Skeletal muscle tissue (tissue), 4 donors: ENCODE data around the gene ATP2B3. TPM values are rescaled to one million over a fixed set of nuclear protein-coding genes. Genes with fewer than 3 reads are reported as not detected.

Experiments
- H3K27ac ChIP-seq: one replicate; pipeline ENCODE4 v1.7.0; 2013; ENCODE audit warnings: mild to moderate bottlenecking, low read depth, low read length, inconsistent platforms
- H3K27me3 ChIP-seq, 3 donors: one replicate each; pipeline ENCODE4 v1.7.0; 2013; ENCODE audit warnings: low read length in 3 of 3; ENCODE audit not compliant: control insufficient read depth in 3 of 3, insufficient read depth in 3 of 3
- H3K36me3 ChIP-seq, 3 donors: one replicate each; pipeline ENCODE4 v1.7.0; 2013; ENCODE audit warnings: low read length in 3 of 3; ENCODE audit not compliant: control insufficient read depth in 3 of 3, insufficient read depth in 3 of 3
- H3K4me1 ChIP-seq, 3 donors: one replicate each; pipeline ENCODE4 v1.7.0; 2013; ENCODE audit warnings: low read length in 3 of 3, mild to moderate bottlenecking in 3 of 3; ENCODE audit not compliant: control insufficient read depth in 3 of 3, insufficient read depth in 3 of 3
- H3K4me3 ChIP-seq, 3 donors: one replicate each; pipeline ENCODE4 v1.7.0; 2013; ENCODE audit warnings: low read length in 3 of 3
- H3K9ac ChIP-seq, 3 donors: one replicate each; pipeline ENCODE4 v1.7.0; 2013; ENCODE audit warnings: low read length in 3 of 3, mild to moderate bottlenecking in 3 of 3, moderate library complexity in 2 of 3, low read depth in 1 of 3
- H3K9me3 ChIP-seq, 3 donors: one replicate each; pipeline ENCODE4 v1.7.0; 2013; ENCODE audit warnings: low read length in 3 of 3; ENCODE audit not compliant: control insufficient read depth in 3 of 3
- total RNA-seq: library from RNA; depleted of rRNA; stranded (reverse); fragments of >200 nt; gene quantifications from one replicate; pipeline ENCODE4 v1.2.3, GENCODE V29; 2014
- donor health status: Osteomylitis.

The ATP2B3 gene
- total RNA-seq, 1 donor from 2014 or later, result 0.52 TPM

DNA sequence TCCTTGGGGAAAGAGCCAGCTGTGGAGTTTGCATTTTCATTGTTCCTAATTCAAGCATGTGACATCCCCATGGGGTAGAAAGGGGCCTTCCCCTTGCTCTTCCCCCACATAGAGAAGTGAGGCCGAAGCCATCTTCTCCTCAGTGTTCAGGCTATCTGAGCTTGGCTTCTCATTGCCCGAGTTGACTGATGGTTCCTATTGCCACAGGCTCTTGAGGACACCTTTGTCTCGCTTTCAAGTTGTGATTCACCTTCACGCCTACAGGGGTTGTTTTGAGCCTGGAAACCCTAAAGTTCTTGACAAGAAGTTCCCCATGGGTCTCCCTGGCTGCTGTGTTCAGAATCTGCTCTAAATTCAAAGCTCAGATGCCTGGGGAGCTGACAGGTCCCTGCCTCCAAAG lies 56.5 kb downstream of the ATP2B3 start:
- Histone ChIP-seq H3K27me3 (peaks cover 0 to 9% (median 0%) of the 10 kb centered on the region in 3 donors), H3K9ac (no peak overlapping the region), H3K27ac (no peak overlapping the region), H3K36me3 (no peaks in the 10 kb centered on the region), H3K4me3 (no peak overlapping the region), H3K9me3 (no peaks in the 10 kb centered on the region), H3K4me1 (no peaks in the 10 kb centered on the region)

DNA sequence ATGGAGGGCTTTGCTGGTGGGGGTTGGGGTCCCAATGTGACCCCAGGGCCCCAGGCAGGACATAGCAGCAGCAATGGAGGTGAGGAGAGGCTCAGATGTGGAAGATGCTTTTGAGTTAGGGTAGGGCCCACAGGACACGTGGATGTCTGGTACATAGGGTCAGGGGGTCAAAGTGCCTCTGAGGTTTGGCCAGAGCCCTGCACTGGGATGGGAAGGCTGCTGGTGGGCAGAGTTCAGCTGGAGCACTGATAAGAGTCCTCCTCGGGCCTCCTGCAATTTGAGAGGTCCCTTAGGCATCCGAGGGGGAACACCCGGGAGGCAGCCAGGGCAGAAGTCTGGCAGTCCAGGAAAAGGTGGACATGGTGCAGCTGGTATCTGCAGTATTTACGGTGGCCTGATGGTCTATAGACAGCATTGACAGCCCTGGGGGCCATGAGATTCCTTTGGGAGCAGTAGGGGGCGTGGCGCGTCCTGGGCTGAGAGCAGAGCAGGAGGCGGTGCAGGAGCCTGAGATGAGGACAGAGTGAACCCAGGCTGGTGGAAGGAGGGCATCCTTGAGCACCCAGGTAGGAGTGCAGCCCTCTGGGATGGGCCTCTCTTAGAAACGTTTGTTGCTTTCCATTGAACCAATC lies 58.9 kb downstream of the ATP2B3 start:
- Histone ChIP-seq H3K27ac (no peak overlapping the region), H3K4me1 (no peaks in the 10 kb centered on the region), H3K27me3 (peaks cover 0 to 11% (median 0%) of the 10 kb centered on the region in 3 donors), H3K9me3 (no peaks in the 10 kb centered on the region), H3K36me3 (no peaks in the 10 kb centered on the region), H3K4me3 (no peak overlapping the region), H3K9ac (no peak overlapping the region)

DNA sequence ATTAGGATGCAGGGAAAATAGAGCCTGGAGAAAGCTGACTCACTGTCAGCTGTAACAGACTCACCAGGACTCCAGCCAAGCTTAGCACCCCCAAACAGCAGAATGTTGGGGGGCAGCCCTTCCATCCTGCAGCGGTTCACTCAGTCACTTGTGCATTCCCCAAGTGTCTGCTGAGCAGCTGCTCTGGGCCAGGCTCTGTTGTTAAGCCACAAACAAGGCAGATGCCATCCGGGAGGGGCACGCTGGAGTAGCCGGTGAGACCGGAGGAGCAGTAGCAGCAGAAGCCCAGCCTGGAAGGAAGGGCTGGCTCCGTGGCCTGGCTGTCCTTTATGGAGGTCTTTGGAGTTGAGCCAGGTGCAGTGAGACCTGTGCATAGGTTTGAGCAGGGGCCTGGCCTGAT lies 59.5 kb downstream of the ATP2B3 start:
- Histone ChIP-seq H3K27ac (no peak overlapping the region), H3K9ac (no peak overlapping the region), H3K36me3 (no peaks in the 10 kb centered on the region), H3K4me3 (no peak overlapping the region), H3K27me3 (peaks cover 0 to 11% (median 0%) of the 10 kb centered on the region in 3 donors), H3K9me3 (no peaks in the 10 kb centered on the region), H3K4me1 (no peaks in the 10 kb centered on the region)

DNA sequence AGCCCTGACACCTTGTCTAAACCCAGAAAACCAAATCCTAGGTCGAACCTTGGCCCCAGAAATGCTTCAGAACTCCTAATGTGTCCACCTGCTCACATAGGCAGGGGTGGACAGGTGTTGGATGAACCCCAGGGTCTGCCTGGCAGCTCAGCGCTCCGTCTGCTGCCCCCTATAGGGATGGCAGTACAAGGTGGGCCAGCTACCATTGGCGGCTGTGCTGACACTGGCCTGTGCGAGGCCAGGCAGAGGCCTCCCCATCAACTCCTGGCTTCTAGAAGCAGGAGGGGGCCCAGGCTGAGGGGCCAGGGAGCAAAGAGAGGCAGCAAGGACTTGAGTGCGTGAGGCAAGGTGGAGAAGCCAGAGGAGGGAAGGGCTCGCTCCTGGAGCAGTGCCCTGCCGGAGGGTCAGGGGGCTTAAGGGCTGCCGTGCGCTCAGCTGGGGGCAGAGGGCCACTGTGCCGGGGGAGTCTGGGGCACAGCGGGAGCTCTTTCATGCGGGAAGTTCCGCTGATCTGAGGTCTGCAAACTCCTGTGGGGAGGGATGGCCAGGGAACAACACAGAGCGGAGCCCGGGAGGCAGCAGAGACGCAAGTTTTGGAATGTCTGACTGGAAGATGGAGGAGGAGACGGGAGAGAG lies 60.9 kb downstream of the ATP2B3 start:
- Histone ChIP-seq H3K9ac (no peak overlapping the region), H3K27me3 (peaks cover 0 to 11% (median 0%) of the 10 kb centered on the region in 3 donors), H3K36me3 (no peaks in the 10 kb centered on the region), H3K9me3 (no peaks in the 10 kb centered on the region), H3K27ac (no peak overlapping the region), H3K4me3 (no peak overlapping the region), H3K4me1 (no peaks in the 10 kb centered on the region)

DNA sequence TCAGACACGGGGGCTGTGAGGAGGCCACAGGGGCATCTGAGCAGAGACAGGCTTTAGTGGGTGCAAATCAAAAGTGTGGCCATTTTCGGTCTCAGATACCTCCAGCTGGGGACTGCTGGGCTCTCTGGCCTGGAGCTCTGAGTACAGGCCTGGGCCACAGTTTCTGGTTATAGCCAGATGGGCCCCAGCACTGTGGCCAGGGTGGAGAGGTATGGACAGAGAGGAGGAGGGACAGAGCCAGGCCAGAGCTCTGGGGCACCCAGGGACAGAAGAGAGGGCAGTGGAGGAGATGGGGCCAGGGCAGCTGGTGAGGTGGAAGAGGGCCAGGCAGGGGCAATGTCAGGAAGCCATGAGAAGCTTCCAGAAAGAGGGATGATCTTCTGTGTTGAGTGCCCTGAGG lies 61.4 kb downstream of the ATP2B3 start:
- Histone ChIP-seq H3K4me1 (no peaks in the 10 kb centered on the region), H3K9ac (no peak overlapping the region), H3K9me3 (no peaks in the 10 kb centered on the region), H3K27ac (no peak overlapping the region), H3K27me3 (peaks cover 0 to 8% (median 0%) of the 10 kb centered on the region in 3 donors), H3K36me3 (no peaks in the 10 kb centered on the region), H3K4me3 (no peak overlapping the region)

DNA sequence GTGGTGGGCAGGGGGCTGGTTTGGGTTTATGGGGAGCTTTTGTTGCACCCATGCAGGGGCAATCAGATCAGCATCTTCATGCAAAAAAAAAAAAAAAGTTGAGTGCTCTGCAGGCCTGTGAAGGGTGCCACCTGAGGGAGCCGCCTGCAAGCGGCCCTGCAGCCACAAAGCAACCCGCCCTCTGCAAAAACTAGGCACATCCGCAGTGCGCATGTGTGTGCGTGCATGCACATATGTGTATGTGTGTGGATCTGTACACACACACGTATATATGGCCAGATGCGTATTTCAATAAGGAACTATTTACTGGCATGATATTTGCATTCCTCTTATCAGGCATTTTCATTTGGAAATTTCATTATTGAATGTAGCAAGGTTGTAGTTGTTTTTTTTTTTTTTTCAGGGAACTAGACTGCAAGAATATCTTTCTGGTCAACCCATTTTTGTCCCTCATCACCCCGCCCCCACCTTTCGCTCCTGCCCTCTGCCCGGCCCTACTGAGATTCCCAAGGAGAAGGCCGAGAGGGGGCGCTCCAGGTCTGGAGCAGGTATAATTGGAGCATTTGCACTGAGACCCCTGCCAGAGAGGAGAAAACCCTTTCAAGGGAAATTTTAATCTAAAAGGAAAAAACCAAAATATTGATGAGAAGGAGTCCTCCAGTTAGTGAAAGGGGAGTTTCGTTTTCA lies 63.4 kb downstream of the ATP2B3 start:
- Histone ChIP-seq H3K4me1 (no peaks in the 10 kb centered on the region), H3K4me3 (no peak overlapping the region), H3K9me3 (no peaks in the 10 kb centered on the region), H3K27me3 (peaks cover 0 to 5% (median 0%) of the 10 kb centered on the region in 3 donors), H3K27ac (no peak overlapping the region), H3K9ac (no peak overlapping the region), H3K36me3 (no peaks in the 10 kb centered on the region)

DNA sequence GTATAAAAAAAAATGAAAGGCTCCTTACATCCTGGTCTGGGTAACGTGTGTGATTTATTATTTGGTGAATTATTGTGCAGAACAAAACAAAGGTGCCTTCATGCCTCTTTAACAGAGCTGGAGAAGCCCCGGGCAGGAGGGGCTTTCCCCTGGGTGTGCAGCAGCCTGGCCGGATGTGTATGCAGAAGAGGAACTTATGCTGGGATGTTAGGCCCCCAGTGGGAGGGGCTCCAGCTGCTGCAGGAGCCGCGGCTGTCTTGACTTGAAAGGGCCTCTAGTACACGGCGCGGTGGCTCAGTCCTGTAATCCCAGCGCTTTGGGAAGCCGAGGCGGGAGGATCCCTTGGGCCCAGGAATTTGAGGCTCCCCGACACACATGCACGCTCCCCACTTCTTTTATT lies 65.5 kb downstream of the ATP2B3 start:
- Histone ChIP-seq H3K4me3 (no peak overlapping the region), H3K4me1 (no peaks in the 10 kb centered on the region)

DNA sequence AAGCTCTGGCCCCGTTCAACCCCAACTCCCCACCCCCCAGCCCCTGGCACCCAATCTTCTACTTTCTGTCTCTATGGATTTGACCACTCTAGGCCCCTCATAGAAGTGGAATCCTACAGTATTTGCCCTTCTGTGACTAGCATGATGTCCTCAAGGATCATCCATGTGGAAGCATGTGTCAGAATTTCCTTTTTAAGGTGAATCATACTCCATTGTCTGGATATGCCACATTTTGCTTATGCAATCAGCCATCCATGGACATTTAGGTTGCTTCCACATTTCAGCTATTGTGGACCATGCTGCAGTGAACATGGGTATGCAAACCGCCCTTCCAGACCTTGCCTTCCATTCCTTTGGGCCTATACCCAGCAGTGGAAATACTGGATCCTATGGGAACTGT lies 66.0 kb downstream of the ATP2B3 start:
- Histone ChIP-seq H3K4me1 (peaks cover 0 to under 1% (median 0%) of the 10 kb centered on the region in 3 donors), H3K4me3 (no peak overlapping the region), H3K27me3 (peaks cover 0 to 5% (median 0%) of the 10 kb centered on the region in 3 donors), H3K9ac (no peak overlapping the region), H3K36me3 (peaks cover 2 to 8% (median 6%) of the 10 kb centered on the region in 3 donors), H3K9me3 (no peaks in the 10 kb centered on the region), H3K27ac (no peak overlapping the region)

More for the DNA sequence above, 65.5 kb downstream of the ATP2B3 start:
- Histone ChIP-seq H3K9ac (no peak overlapping the region), H3K9me3 (no peaks in the 10 kb centered on the region), H3K27ac (no peak overlapping the region), H3K27me3 (peaks cover 0 to 5% (median 0%) of the 10 kb centered on the region in 3 donors), H3K36me3 (peaks cover 2 to 7% (median 4%) of the 10 kb centered on the region in 3 donors)

DNA sequence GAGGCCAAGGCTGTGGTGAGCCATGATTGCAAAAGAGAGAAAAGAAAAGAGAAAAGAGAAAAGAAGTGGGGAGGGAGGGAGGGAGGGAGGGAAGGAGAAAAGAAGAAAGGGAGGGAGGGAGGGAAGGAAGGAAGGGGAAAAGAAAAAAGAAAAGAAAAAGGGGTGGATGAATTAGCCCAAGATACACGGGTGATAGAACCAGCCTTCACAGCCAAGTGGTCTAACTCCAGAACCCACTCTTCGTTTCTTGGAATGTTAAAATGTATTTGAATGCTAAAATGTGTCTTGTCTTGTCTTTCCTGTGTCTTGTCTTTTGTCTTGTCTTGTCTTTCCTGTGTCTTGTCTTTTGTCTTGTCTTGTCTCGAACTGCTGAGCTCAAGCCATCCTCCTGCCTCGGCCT lies 68.4 kb downstream of the ATP2B3 start:
- peaks cover 3 to 8% (median 6%) of the 10 kb centered on the region in 3 donors for H3K36me3 ChIP-seq
- no peaks in the 10 kb centered on the region for H3K9me3 ChIP-seq
- H3K27me3 ChIP-seq, result no peaks in the 10 kb centered on the region
- H3K9ac ChIP-seq, result no peak overlapping the region
- H3K27ac ChIP-seq, result no peak overlapping the region
- peaks cover 0 to 4% (median 4%) of the 10 kb centered on the region in 3 donors for H3K4me1 ChIP-seq
- no peak overlapping the region for H3K4me3 ChIP-seq

DNA sequence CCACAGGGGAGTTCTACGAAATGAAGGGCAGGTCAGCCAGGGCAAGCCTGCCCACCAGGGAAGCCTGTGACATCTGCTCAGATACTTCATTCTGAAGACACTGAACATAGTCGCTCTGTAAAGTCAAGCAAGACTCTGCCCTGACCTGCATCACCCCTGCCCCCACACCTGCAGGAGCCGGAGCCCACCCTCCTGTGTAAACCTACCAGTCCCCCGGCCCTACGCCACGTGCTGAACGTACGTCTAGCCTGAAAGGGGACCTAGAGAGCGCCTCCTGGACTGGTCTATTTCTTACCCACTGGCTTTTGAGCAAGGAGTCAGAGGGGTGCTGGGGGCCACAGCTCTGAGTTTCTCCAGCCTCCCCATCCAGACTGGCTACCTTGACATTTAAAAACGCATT lies 69.9 kb downstream of the ATP2B3 start:
- H3K9me3 ChIP-seq, result no peaks in the 10 kb centered on the region
- H3K9ac ChIP-seq, result no peak overlapping the region
- H3K27ac ChIP-seq, result no peak overlapping the region
- H3K27me3 ChIP-seq, result peaks cover 0 to 3% (median 0%) of the 10 kb centered on the region in 3 donors
- H3K4me3 ChIP-seq, result no peak overlapping the region
- H3K36me3 ChIP-seq, result peaks cover 3 to 8% (median 8%) of the 10 kb centered on the region in 3 donors
- peaks cover 0 to 6% (median 4%) of the 10 kb centered on the region in 3 donors for H3K4me1 ChIP-seq
